Endothelial cell of umbilical vein (primary cell): ENCODE data around the gene RBM6. TPM values are rescaled to one million over a fixed set of nuclear protein-coding genes. Genes with fewer than 3 reads are reported as not detected.

Source experiments
- BruUV-seq: library from RNA; stranded (reverse); fragments of 400-500 nt; replicated peaks from 2 replicates; lab custom pipeline; 2021; lab: Mats Ljungman, UMichigan
- CTCF ChIA-PET: fragments of 300-600, 350-600 bp; sonication (Branson Sonifier 250); formaldehyde crosslinking; loops from one replicate; lab custom pipeline; 2021; ENCODE audit warnings: antibody characterized with exemption, inconsistent platforms; lab: Charles Lee
- POLR2A ChIA-PET: fragments of 300-600, 350-600 bp; sonication (Branson Sonifier 250); formaldehyde crosslinking; loops from one replicate; lab custom pipeline; 2021; ENCODE audit warnings: antibody characterized with exemption, inconsistent platforms; lab: Charles Lee
- DNase-seq: peaks from one replicate; pipeline ENCODE4 v3.0.0-alpha.2; 2011; ENCODE audit warnings: low read depth, low spot score
- FAIRE-seq: peaks from 2 replicates; lab custom pipeline; 2011; peaks lifted over from hg19 to GRCh38; lab: Jason Lieb, UNC
- H2AFZ ChIP-seq: 2 replicates; pipeline ENCODE4 v1.6.0; 2012; ENCODE audit warnings: low read depth, low read length, control low read depth, inconsistent platforms
- H3K27ac ChIP-seq: 2 replicates; pipeline ENCODE4 v1.5.1; 2011; ENCODE audit warnings: low read depth, mild to moderate bottlenecking, control low read depth, low read length, moderate library complexity; ENCODE audit not compliant: insufficient read depth
- H3K27me3 ChIP-seq, 2 experiments: 2 replicates each; pipeline versions ENCODE4 v1.6.0 to v1.6.1; 2011; ENCODE audit warnings: low read length in 2 of 2, mixed read lengths in 1 of 2; ENCODE audit not compliant: control insufficient read depth in 2 of 2, insufficient read depth in 2 of 2
- H3K36me3 ChIP-seq, 2 experiments: 2 replicates in 1 of 2; 3 replicates in 1 of 2; pipeline ENCODE4 v1.5.1; 2011; ENCODE audit warnings: low read length in 2 of 2, mild to moderate bottlenecking in 1 of 2, moderate library complexity in 1 of 2; ENCODE audit not compliant: control insufficient read depth in 2 of 2, insufficient read depth in 2 of 2; ENCODE audit errors: extremely low read depth in 1 of 2
- H3K4me1 ChIP-seq: 3 replicates; pipeline ENCODE4 v1.5.1; 2011; ENCODE audit warnings: mild to moderate bottlenecking, low read length; ENCODE audit not compliant: control insufficient read depth, insufficient read depth; ENCODE audit errors: extremely low read depth
- H3K4me2 ChIP-seq: 2 replicates; pipeline ENCODE4 v1.6.1; 2011; ENCODE audit warnings: low read length, control low read depth, mixed read lengths; ENCODE audit not compliant: insufficient read depth
- H3K4me3 ChIP-seq, 3 experiments: fragments of 200-600 bp in 1 of 3; sonication (generic), shearing (Covaris generic) in 1 of 3; replicated peaks in 1 of 3; 2 replicates each; pipeline ENCODE4 v1.5.1; 2011 to 2016; ENCODE audit warnings: control low read depth in 3 of 3, low read length in 3 of 3, mild to moderate bottlenecking in 2 of 3, inconsistent platforms in 1 of 3, low read depth in 1 of 3, moderate library complexity in 1 of 3; ENCODE audit not compliant: insufficient read depth in 1 of 3
- H3K79me2 ChIP-seq: 2 replicates; pipeline ENCODE4 v1.6.0; 2012; ENCODE audit warnings: low read length, inconsistent platforms; ENCODE audit not compliant: control insufficient read depth, insufficient read depth
- H3K9ac ChIP-seq: replicated peaks from 2 replicates; pipeline ENCODE3; 2011; ENCODE audit warnings: low read length, control low read depth; ENCODE audit not compliant: insufficient read depth; ENCODE audit errors: extremely low read depth
- H3K9me1 ChIP-seq: replicated peaks from 3 replicates; pipeline ENCODE4 v1.6.0; 2011; ENCODE audit warnings: mild to moderate bottlenecking, low read length; ENCODE audit not compliant: control insufficient read depth, insufficient read depth; ENCODE audit errors: extremely low read depth
- H3K9me3 ChIP-seq: replicated peaks from 2 replicates; pipeline ENCODE4 v1.5.1; 2012; ENCODE audit warnings: low read length, inconsistent platforms; ENCODE audit not compliant: control insufficient read depth, insufficient read depth
- H4K20me1 ChIP-seq: replicated peaks from 2 replicates; pipeline ENCODE3; 2011; ENCODE audit warnings: mild to moderate bottlenecking, low read length; ENCODE audit not compliant: control insufficient read depth, insufficient read depth; ENCODE audit errors: extremely low read depth
- EZH2 ChIP-seq: IDR thresholded peaks from 2 replicates; pipeline ENCODE4 v1.6.1; 2012; ENCODE audit warnings: borderline replicate concordance, low read depth, mild to moderate bottlenecking, moderate library complexity, low read length, inconsistent platforms; ENCODE audit not compliant: severe bottlenecking
- FOS ChIP-seq: IDR thresholded peaks from 2 replicates; pipeline ENCODE4 v1.6.1; 2011; ENCODE audit warnings: mild to moderate bottlenecking, low read length, moderate library complexity, borderline replicate concordance; ENCODE audit not compliant: insufficient read depth
- GATA2 ChIP-seq: IDR thresholded peaks from 2 replicates; pipeline ENCODE4 v1.7.0; 2011; ENCODE audit warnings: low read depth, mild to moderate bottlenecking, moderate library complexity, mixed read lengths, low read length; ENCODE audit not compliant: insufficient read length, insufficient read depth
- JUN ChIP-seq: IDR thresholded peaks from 2 replicates; pipeline ENCODE4 v1.6.1; 2011; ENCODE audit warnings: borderline replicate concordance, low read depth; ENCODE audit not compliant: insufficient read length, insufficient read depth
- MYC ChIP-seq: IDR thresholded peaks from one replicate; pipeline ENCODE4 v1.6.1; 2011; ENCODE audit warnings: mild to moderate bottlenecking, low read depth, low read length
- POLR2A ChIP-seq: IDR thresholded peaks from 2 replicates; pipeline ENCODE4 v1.6.1; 2012; ENCODE audit warnings: low read depth, mild to moderate bottlenecking, control low read depth, low read length
- POLR2AphosphoS5 ChIP-seq: IDR thresholded peaks from 2 replicates; pipeline ENCODE4 v1.6.1; 2012; ENCODE audit warnings: low read depth, mild to moderate bottlenecking, control low read depth, low read length, moderate library complexity; ENCODE audit not compliant: insufficient read depth
- dilution Hi-C: fragments of 300-500 bp; cut with MboI; formaldehyde crosslinking; loops from one replicate; pipeline ENCODE4 v1.15.0; 2019; ENCODE audit warnings: low sequenced_read_pairs; ENCODE audit not compliant: extremely low pct_ligation_motif_present
- intact Hi-C: fragments of 100-400 bp; cut with micrococcal nuclease; formaldehyde crosslinking; loops from one replicate; pipeline ENCODE4 v1.10.0; 2022
- polyA plus RNA-seq, 4 experiments: library from polyadenylated mRNA; depleted of rRNA in 3 of 4; stranded (reverse) in 3 of 4; unstranded in 1 of 4; fragments of >200 nt; gene quantifications; 2 replicates each; pipeline versions ENCODE4 v1.2.1 to v1.2.3, GENCODE V29; 2011 to 2012; ENCODE audit warnings: missing spikeins in 1 of 4
- total RNA-seq: library from RNA; stranded (reverse); gene quantifications from 2 replicates; pipeline ENCODE4 v1.2.3, GENCODE V29; 2021
- TF ChIP-seq, protein P1 (sequence below): IDR thresholded peaks from 2 replicates; pipeline ENCODE4 v1.6.1; 2011; ENCODE audit not compliant: insufficient read depth, insufficient read length
- TF ChIP-seq, protein P2 (sequence below), 2 donors: IDR thresholded peaks; 1 replicate in 1 of 2; 2 replicates in 1 of 2; pipeline ENCODE4 v1.5.1; 2011; ENCODE audit warnings: low read length in 2 of 2, mild to moderate bottlenecking in 2 of 2, moderate library complexity in 2 of 2, control low read depth in 1 of 2, inconsistent platforms in 1 of 2, low read depth in 1 of 2; ENCODE audit not compliant: insufficient read depth in 1 of 2; ENCODE audit errors: extremely low read depth in 1 of 2

Gene RBM6
- total and polyA plus RNA-seq, 2 donors (not counting 3 experiments of a cell fraction or from before 2014, with no cell fraction given) = 30.4 to 94.5 TPM

DNA sequence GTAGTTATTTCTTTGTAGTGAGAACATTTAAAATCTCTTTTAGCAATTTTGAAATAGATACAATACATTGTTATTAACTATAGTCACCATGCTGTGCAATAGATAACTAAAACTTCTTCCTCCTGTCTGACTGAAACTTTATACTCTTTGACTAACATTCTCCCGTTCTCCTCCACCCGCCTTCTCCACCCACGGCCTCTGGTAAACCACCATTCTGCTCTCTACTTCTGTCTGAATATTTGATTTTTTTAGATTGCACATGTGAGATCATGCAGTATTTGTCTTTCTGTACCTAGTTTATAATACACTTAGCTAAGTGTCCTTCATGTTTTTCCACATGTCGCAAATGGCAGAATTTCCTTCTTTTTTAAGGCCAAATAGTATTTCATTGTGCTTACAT lies 76.0 kb downstream of the RBM6 start:
- Histone ChIP-seq H3K36me3 (peaks cover 0 to 3% of the 10 kb centered on the region in 2 experiments), H2AFZ (no peak overlapping the region), H3K9me1 (no peaks in the 10 kb centered on the region), H3K27ac (no peak overlapping the region), H3K4me1 (no peaks in the 10 kb centered on the region), H3K79me2 (no peaks in the 10 kb centered on the region), H3K4me2 (no peak overlapping the region), H4K20me1 (no peaks in the 10 kb centered on the region), H3K4me3 (no peak overlapping the region), H3K9ac (no peak overlapping the region), H3K9me3 (no peaks in the 10 kb centered on the region), H3K27me3 (no peaks in the 10 kb centered on the region)
- intact Hi-C loops = no loop called here
- DNase-seq (no peak), FAIRE-seq (no peak)
- no TSS peak for BruUV-seq
- TF ChIP-seq GATA2 = no peak
- no peak for TF ChIP-seq EZH2
- TF ChIP-seq, protein P1, sequence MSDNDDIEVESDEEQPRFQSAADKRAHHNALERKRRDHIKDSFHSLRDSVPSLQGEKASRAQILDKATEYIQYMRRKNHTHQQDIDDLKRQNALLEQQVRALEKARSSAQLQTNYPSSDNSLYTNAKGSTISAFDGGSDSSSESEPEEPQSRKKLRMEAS = no peak
- no peak for TF ChIP-seq MYC
- TF ChIP-seq FOS = no peak
- no peak for TF ChIP-seq POLR2A
- TF ChIP-seq POLR2AphosphoS5 = no peak
- TF ChIP-seq, protein P2, sequence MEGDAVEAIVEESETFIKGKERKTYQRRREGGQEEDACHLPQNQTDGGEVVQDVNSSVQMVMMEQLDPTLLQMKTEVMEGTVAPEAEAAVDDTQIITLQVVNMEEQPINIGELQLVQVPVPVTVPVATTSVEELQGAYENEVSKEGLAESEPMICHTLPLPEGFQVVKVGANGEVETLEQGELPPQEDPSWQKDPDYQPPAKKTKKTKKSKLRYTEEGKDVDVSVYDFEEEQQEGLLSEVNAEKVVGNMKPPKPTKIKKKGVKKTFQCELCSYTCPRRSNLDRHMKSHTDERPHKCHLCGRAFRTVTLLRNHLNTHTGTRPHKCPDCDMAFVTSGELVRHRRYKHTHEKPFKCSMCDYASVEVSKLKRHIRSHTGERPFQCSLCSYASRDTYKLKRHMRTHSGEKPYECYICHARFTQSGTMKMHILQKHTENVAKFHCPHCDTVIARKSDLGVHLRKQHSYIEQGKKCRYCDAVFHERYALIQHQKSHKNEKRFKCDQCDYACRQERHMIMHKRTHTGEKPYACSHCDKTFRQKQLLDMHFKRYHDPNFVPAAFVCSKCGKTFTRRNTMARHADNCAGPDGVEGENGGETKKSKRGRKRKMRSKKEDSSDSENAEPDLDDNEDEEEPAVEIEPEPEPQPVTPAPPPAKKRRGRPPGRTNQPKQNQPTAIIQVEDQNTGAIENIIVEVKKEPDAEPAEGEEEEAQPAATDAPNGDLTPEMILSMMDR (IDR thresholded peaks at IDR 0.05; ENCODE audit: extremely low read depth in 1 of 2, insufficient read depth in 1 of 2, low read depth in 1 of 2, low read length in 2 of 2) = no peak
- no peak for TF ChIP-seq JUN
- dilution Hi-C loops = no loop called here
- POLR2A ChIA-PET = no interaction called here
- CTCF ChIA-PET = no interaction called here
